Measurements from ENCODE around the gene NLRP3.

DNA sequence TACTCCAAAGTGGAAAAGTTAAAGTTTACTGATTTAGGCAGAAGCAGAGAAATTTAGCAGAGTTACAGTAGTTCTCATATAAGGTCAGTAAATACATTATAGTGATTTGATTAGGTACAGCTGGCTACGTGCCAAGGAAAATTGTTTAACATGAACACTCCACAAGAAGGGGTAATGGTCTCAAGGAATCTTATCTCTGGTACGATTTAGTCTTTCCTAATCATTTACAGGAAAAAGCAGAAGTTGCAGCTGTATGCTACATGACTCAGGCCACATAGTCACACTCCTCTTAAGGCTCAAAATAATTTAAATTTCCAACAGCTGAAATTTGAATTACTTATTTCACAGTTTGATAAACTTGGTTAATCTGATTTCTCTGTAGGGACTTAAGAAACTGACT lies 78.8 kb downstream of the NLRP3 start:
- TF ChIP-seq, protein P1, sequence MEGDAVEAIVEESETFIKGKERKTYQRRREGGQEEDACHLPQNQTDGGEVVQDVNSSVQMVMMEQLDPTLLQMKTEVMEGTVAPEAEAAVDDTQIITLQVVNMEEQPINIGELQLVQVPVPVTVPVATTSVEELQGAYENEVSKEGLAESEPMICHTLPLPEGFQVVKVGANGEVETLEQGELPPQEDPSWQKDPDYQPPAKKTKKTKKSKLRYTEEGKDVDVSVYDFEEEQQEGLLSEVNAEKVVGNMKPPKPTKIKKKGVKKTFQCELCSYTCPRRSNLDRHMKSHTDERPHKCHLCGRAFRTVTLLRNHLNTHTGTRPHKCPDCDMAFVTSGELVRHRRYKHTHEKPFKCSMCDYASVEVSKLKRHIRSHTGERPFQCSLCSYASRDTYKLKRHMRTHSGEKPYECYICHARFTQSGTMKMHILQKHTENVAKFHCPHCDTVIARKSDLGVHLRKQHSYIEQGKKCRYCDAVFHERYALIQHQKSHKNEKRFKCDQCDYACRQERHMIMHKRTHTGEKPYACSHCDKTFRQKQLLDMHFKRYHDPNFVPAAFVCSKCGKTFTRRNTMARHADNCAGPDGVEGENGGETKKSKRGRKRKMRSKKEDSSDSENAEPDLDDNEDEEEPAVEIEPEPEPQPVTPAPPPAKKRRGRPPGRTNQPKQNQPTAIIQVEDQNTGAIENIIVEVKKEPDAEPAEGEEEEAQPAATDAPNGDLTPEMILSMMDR (conservative IDR thresholded peaks at IDR 0.05; ENCODE audit: low read depth in 2 of 2), result no peak
- TF ChIP-seq POLR2AphosphoS5 (IDR thresholded peaks at IDR 0.05; ENCODE audit: low read depth) (no peak), EZH2 (IDR thresholded peaks at IDR 0.05; ENCODE audit: low read depth, unreplicated experiment) (no peak), NANOG (IDR thresholded peaks at IDR 0.05; ENCODE audit: borderline replicate concordance) (no peak), JUNB (IDR thresholded peaks at IDR 0.05; ENCODE audit: unreplicated experiment) (no peak)
- TF ChIP-seq, protein P2, sequence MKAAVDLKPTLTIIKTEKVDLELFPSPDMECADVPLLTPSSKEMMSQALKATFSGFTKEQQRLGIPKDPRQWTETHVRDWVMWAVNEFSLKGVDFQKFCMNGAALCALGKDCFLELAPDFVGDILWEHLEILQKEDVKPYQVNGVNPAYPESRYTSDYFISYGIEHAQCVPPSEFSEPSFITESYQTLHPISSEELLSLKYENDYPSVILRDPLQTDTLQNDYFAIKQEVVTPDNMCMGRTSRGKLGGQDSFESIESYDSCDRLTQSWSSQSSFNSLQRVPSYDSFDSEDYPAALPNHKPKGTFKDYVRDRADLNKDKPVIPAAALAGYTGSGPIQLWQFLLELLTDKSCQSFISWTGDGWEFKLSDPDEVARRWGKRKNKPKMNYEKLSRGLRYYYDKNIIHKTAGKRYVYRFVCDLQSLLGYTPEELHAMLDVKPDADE (IDR thresholded peaks at IDR 0.05), result no peak
